H1 (cell line): ENCODE results near the gene MINDY3. TPM values are rescaled to one million over a fixed set of nuclear protein-coding genes. Genes with fewer than 3 reads are reported as not detected.

Source experiments
- BRCA1 ChIP-seq: IDR thresholded peaks from 2 replicates; pipeline ENCODE4 v1.6.1; 2012; ENCODE audit warnings: low read depth, low read length, improper control_type of control experiment
- CHD2 ChIP-seq: IDR thresholded peaks from 2 replicates; pipeline ENCODE4 v1.6.1; 2012; ENCODE audit warnings: low read length, improper control_type of control experiment
- EP300 ChIP-seq, 2 experiments: IDR thresholded peaks; 1 replicate in 1 of 2; 2 replicates in 1 of 2; pipeline ENCODE4 v1.6.1; 2011 to 2012; ENCODE audit warnings: low read depth in 2 of 2, low read length in 2 of 2, mild to moderate bottlenecking in 2 of 2, borderline replicate concordance in 1 of 2, inconsistent platforms in 1 of 2, moderate library complexity in 1 of 2
- GABPA ChIP-seq: IDR thresholded peaks from 2 replicates; pipeline ENCODE4 v1.6.1; 2011; ENCODE audit warnings: mild to moderate bottlenecking, low read length, moderate library complexity, borderline replicate concordance; ENCODE audit not compliant: insufficient read depth
- RAD21 ChIP-seq, 2 experiments: IDR thresholded peaks in 1 of 2; conservative IDR thresholded peaks in 1 of 2; 2 replicates each; pipeline ENCODE4 v1.6.1; 2011; ENCODE audit warnings: low read depth in 2 of 2, low read length in 2 of 2, improper control_type of control experiment in 1 of 2, inconsistent platforms in 1 of 2, mild to moderate bottlenecking in 1 of 2, moderate library complexity in 1 of 2
- TBP ChIP-seq: IDR thresholded peaks from 2 replicates; pipeline ENCODE4 v1.6.1; 2011; ENCODE audit warnings: low read depth, low read length, improper control_type of control experiment
- polyA plus RNA-seq, 7 experiments: library from polyadenylated mRNA; depleted of rRNA in 3 of 7; stranded (reverse) in 5 of 7; unstranded in 2 of 7; fragments of >200 nt in 5 of 7; fragments of 200-250 nt in 2 of 7; gene quantifications; 1 replicate in 5 of 7; 2 replicates in 1 of 7; 4 replicates in 1 of 7; pipeline versions ENCODE4 v1.2.1 to v1.2.3, GENCODE V29; 2011 to 2013; ENCODE audit warnings: missing spikeins in 2 of 7, mixed read lengths in 2 of 7
- total RNA-seq: library from RNA; stranded (reverse); fragmentation: NEBNext Ultra II Directional; extraction: Animal tissue kit (Norgen Biotek cat#: 25700); gene quantifications from 2 replicates; pipeline ENCODE4 v1.2.1, GENCODE V29; 2021

Gene MINDY3
- total and polyA plus RNA-seq, 2 of the 8 experiments (the other 6 are each of a cell fraction or from before 2014, with no cell fraction given) = 4.6 to 13.6 TPM

- TF ChIP-seq RAD21 (IDR thresholded peaks at IDR 0.05 in 1 of 2, conservative IDR thresholded peaks at IDR 0.05 in 1 of 2; ENCODE audit: low read depth in 2 of 2, low read length in 2 of 2) = no peak
- no peak for TF ChIP-seq TBP
- TF ChIP-seq BRCA1 = no peak
- no peak for TF ChIP-seq GABPA
- no peak for TF ChIP-seq EP300 (IDR thresholded peaks at IDR 0.05; ENCODE audit: borderline replicate concordance in 1 of 2, low read depth in 2 of 2, low read length in 2 of 2)
- TF ChIP-seq CHD2 = no peak
- TF ChIP-seq, all 59 proteins: peak for 0
Observed at GRCh38 chr10:15864419-15864818, 4.1 kb upstream of the MINDY3 start (continued).
